Measurements from ENCODE around the gene DHX58.

- TF ChIP-seq CTCF (IDR thresholded peaks at IDR 0.05; ENCODE audit: low read depth, low read length) (no peak), EZH2phosphoT487 (IDR thresholded peaks at IDR 0.05; ENCODE audit: low read depth) (no peak)
Observed at GRCh38 chr17:42126836-42127235, 14.3 kb upstream of the DHX58 start.
